8988T (cell line): ENCODE data around the gene CYP39A1.
A peak's percentile ranks its signal among the peaks of the same experiment; 100 is the strongest.

Source experiments
- DNase-seq: peaks from one replicate; pipeline ENCODE4 v3.0.0; 2011

Gene CYP39A1, protein sequence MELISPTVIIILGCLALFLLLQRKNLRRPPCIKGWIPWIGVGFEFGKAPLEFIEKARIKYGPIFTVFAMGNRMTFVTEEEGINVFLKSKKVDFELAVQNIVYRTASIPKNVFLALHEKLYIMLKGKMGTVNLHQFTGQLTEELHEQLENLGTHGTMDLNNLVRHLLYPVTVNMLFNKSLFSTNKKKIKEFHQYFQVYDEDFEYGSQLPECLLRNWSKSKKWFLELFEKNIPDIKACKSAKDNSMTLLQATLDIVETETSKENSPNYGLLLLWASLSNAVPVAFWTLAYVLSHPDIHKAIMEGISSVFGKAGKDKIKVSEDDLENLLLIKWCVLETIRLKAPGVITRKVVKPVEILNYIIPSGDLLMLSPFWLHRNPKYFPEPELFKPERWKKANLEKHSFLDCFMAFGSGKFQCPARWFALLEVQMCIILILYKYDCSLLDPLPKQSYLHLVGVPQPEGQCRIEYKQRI

DNA sequence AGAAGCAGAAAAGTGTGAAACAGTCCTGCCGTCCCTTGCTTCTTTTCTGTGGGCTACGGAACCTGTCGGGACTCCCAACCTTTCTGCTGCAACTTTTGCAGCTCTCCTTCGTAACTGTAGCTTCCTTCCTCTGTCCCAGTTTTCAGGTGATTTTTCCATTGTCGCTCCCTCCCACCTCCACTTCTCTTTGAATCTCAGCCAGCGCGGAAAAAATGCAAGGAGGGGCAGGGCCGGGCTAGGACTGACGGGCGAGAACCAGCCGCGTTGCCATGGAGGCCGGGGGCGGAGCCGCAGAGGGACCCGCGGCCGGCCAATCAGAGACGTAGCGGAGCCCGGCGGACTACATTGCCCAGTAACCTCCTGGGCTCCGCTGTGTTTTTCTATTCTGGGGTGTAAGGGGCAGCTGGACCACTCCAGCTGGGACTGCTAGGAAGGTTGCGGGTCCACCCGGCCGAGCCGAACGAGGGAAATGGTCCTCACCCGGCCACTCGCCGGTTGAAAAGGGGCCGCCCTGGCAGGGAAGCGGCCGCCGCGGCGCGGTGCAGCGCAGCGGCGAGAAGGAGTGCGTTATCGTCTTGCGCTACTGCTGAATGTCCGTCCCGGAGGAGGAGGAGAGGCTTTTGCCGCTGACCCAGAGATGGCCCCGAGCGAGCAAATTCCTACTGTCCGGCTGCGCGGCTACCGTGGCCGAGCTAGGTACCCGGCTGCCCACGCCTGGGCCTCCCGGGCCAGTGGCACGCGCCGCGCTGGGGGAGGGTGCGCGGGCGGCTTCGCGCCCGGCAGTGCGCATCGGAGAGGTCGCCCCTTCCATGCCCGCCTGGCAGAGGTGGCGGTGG is at the start of gene CYP39A1, which contains the start of gene SLC25A27:
TSS of gene CYP39A1 (minus strand) at position 216 of the 836 bp plus-strand sequence. CDS start 236 bp downstream, outside the sequence.
TSS of gene SLC25A27 (plus strand) at position 373 of the 836 bp plus-strand sequence. CDS start at position 591, 218 bp downstream.
- peak; percentile 69 for DNase-seq

GRCh38 chr6:46699970-46700369 is 47.4 kb upstream of the CYP39A1 start:
- DNase-seq = no peak

DNA sequence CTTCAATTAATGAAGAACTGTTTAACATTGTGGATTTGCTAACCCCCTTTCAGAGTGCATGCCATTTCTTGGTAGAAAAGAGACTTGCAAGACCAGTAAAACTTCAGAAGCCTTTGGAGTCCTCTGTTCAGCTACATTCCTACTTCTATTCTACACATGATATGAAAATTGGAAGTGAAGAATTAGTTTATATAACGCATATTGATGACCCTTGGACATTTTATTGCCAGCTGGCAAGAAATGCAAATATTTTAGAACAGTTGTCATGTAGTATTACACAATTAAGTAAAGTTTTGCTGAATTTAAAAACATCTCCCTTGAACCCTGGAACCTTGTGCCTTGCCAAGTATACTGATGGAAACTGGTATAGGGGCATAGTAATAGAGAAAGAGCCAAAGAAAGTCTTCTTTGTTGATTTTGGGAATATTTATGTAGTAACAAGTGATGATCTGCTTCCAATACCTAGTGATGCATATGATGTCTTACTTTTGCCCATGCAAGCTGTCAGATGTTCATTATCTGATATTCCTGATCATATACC is 38.4 kb upstream of the CYP39A1 start:
- no peak for DNase-seq

DNA sequence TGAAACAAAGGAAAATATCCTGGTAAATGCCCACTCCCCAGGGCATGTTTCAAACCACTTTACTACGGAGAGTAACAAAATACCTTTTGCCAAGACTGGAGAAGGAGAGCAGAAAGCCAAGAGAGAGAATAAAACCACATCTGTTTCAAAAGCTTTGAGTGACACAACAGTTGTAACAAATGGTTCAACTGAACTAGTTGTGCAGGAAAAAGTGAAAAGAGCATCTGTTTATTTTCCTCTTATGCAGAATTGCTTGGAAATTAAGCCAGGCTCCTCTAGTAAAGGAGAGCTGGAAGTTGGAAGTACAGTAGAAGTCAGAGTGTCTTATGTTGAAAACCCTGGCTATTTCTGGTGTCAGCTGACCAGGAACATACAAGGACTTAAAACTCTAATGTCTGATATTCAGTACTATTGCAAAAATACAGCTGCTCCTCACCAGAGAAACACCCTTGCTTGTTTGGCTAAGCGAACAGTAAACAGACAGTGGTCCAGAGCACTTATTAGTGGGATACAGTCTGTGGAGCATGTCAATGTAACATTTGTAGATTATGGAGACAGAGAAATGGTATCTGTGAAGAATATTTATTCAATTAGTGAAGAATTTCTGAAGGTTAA is 37.6 kb upstream of the CYP39A1 start:
- no peak for DNase-seq

DNA sequence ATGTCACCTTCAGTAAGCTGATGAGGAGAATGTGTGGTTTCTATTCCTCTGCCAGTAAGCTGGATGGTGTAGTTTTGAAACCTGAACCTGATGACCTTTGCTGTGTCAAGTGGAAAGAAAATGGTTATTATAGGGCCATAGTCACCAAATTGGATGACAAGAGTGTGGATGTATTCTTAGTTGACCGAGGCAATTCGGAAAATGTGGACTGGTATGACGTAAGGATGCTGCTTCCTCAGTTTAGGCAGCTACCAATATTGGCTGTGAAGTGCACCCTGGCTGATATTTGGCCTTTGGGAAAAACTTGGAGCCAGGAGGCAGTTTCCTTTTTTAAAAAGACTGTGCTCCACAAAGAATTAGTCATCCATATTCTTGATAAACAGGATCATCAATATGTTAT is 37.0 kb upstream of the CYP39A1 start:
- DNase-seq = no peak

GRCh38 chr6:46688966-46689335 is 36.3 kb upstream of the CYP39A1 start:
- no peak for DNase-seq

DNA sequence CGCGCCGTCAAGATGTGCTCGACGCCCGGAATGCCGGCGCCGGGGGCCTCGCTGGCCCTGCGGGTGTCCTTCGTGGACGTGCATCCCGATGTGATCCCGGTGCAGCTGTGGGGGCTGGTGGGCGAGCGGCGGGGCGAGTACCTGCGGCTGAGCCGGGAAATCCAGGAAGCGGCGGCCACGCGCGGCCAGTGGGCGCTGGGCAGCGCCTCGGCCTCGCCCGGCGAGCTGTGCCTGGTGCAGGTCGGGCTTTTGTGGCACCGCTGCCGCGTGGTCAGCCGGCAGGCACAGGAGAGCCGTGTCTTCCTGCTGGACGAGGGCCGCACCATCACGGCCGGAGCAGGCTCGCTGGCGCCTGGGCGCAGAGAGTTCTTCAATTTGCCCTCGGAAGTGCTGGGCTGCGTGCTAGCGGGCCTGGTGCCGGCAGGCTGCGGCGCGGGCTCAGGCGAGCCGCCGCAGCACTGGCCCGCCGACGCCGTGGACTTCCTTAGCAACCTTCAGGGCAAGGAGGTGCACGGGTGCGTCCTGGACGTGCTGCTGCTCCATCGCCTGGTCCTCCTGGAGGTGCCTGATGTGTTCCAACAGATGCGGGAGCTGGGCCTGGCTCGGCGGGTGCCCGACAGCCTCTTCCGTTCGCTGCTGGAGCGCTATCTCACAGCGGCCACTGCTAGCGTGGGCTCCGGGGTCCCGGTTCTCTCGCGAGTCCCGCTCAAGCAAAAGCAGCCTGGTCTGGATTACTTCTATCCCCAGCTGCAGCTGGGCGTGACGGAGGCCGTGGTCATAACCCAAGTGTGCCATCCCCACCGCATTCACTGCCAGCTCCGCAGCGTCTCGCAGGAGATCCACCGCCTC is 35.7 kb upstream of the CYP39A1 start:
- no peak for DNase-seq

GRCh38 chr6:46687619-46688097 is 35.0 kb upstream of the CYP39A1 start, which contains the start of gene TDRD6:
Gene TDRD6 (plus strand): TSS chr6:46687885. CDS start chr6:46688129, 244 bp downstream.
- DNase-seq = no peak

DNA sequence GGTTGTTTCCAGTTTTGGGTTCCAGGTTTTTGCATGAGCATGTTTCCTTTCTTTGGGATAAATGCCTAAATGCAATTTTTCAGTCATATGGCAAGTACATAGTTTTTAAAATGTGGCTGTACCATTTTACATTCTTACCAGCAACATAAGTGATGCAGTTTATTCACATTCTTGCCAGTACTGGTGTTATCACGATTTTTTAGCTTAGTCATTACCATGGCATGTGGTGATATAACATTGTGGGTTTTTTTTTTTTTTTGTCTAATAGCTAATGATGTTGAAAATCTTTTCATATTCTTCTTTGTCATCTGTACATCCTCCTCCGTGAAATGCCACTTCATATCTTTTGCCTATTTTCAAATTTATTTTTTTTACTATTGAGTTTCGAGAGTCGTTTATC is 32.2 kb upstream of the CYP39A1 start:
- no peak for DNase-seq

DNA sequence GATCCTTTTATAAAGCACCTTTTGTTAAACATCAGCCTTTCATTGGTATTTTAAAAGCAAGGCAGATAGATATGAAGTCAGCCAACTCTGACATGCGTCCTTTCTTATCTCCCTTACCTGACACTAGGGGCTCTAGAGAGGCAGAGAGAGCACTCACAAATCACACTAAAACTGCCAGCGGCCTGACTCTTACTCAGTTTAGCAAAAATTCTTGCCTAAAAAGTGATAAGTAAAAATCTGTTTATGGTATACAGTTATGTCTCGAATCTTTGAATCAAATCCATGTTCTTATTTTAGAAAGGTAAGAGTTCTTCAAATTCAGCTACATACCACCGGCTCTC is 24.7 kb upstream of the CYP39A1 start:
- DNase-seq = no peak

- DNase-seq = no peak
Observed at GRCh38 chr6:46676604-46677313, 24.1 kb upstream of the CYP39A1 start.

DNA sequence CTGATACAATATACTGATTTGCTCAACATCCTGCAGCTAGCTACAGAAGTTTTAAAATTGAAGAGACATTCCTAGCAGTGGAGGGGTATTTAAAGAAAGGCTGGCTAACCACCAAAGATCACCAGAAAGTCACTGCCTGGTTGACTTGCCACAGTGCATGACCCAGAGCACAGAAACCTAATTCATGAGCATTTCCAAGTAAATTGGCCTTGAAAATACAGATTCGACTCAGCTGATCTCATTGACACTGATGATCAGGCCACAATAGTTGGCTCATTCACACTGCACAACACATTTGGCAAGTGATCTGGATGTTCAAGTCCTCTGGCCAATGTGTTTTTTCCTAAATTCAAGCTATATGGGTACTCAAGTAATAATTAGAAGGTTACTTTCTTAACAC is 21.8 kb upstream of the CYP39A1 start:
- DNase-seq = no peak

DNA sequence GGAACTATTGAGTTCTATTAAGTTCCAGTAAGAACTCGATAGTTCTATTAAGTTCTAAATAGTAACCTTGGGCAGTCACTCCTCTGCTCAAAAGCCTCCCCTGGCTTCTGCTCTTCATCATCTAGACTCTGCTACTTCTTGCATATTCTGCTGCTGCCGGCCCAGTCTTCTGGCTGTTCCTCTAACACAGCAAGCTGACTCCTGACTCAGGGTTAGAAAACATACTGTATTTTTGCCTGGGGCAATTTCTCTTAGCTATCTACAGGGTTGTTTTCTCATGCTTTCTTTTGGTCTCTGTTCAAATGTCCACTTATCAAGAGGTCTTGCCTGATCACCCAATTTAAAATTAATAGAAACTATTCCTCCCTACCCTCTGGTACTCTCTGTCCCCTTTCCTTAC is 14.8 kb upstream of the CYP39A1 start:
- DNase-seq = no peak

DNA sequence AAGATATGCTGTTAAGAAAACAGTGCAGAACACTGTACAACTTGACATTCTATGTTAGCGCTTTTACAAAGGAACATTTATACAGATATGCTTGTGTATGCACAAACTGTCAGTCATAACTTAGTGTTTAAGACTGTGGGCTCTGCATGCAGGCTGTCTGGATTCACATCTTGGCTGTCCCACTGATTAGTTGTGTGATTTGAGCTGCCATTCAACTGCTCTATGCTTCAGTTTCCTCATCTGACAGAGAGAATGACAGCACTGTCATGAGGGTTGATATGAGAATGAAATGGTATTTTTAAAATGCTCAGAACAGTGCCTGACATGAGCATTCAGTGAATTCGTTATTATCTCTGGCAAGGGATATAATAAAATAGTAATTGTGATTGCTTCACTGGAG is 8.9 kb upstream of the CYP39A1 start:
- no peak for DNase-seq

DNA sequence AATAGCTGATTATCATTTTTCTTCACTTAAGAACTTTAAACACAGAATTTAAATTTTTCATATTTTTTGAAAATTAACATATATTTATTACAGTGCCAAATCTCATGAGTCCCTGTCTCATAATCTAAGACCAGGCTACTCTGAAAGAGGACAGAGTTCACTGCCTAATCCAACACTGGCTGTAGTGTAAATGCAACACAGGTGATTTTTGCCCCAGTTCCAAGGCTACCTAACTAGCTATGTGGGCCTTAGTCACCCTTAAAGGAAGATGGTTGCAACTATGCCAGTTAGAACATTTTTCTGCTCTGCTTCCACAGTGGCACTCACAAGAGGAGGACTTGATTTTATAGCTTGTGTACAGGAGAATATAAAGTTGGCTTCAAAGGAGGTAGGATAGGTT is 5.0 kb upstream of the CYP39A1 start:
- DNase-seq = no peak

DNA sequence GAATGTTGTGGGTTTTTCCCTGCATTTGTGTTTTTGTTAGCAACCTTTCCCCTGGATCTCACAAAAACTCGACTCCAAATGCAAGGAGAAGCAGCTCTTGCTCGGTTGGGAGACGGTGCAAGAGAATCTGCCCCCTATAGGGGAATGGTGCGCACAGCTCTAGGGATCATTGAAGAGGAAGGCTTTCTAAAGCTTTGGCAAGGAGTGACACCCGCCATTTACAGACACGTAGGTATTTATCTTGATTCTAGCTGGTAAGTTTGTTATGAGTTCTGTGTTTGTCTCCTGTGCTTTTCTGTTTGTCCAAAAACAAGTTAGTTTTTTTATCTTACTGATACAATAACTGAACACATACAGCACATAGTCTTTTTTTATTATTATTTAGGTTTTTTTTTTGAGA is 3.2 kb upstream of the CYP39A1 start:
- DNase-seq = peak; percentile 30

GRCh38 chr6:46653439-46654195 is 999 bp upstream of the CYP39A1 start:
- DNase-seq = no peak

GRCh38 chr6:46652232-46652602 is 401 bp downstream of the CYP39A1 start:
- DNase-seq = no peak

DNA sequence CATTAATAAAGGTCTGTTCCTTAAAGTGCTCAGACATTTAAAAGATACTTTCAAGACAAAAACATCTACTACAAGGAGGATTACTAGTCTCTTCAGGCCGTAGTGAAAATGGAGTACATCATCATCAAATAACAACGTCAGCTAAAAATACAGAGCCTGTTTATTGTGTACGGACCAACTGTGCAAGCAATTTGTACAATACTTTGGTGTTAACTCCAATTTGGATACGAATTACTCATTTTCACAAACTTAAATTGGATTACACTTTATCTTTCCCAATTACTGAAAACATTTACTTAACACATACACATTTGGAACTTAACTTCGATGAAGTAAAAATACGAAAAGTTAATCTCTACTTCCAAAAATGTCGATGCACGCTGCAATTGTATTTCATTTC is 802 bp downstream of the CYP39A1 start:
- DNase-seq = no peak

GRCh38 chr6:46651006-46651405 is 1.6 kb downstream of the CYP39A1 start:
- no peak for DNase-seq
